ENCODE results near the gene AKAP6. TPM values are rescaled to one million over a fixed set of nuclear protein-coding genes. Genes with fewer than 3 reads are reported as not detected.

Gene AKAP6
- total RNA-seq, 1 donor from 2014 or later = 3.4 TPM

- TF ChIP-seq CTCF (IDR thresholded peaks at IDR 0.05; ENCODE audit: unreplicated experiment) = no peak
- H3K36me3 Mint-ChIP-seq (ENCODE audit: insufficient read depth) = no peaks in the 10 kb centered on the region
- no peak overlapping the region for H3K27ac Mint-ChIP-seq
- peaks cover 30% of the 10 kb centered on the region for H3K27me3 Mint-ChIP-seq
- no peak for DNase-seq (ENCODE audit: low spot score, unreplicated experiment)
- H3K9me3 Mint-ChIP-seq (ENCODE audit: low read depth) = no peaks in the 10 kb centered on the region
- H3K4me3 Mint-ChIP-seq (ENCODE audit: low read depth) = no peak overlapping the region
- H3K4me1 Mint-ChIP-seq (ENCODE audit: low read depth) = peaks cover 5% of the 10 kb centered on the region
Observed at GRCh38 chr14:32825058-32825457, 496.0 kb downstream of the AKAP6 start.

GRCh38 chr14:32826404-32827082 lies 497.4 kb downstream of the AKAP6 start:
- TF ChIP-seq CTCF (IDR thresholded peaks at IDR 0.05; ENCODE audit: unreplicated experiment) = no peak
- H3K9me3 Mint-ChIP-seq (ENCODE audit: low read depth) = peaks cover 2% of the 10 kb centered on the region
- peaks cover 5% of the 10 kb centered on the region for H3K4me1 Mint-ChIP-seq (ENCODE audit: low read depth)
- H3K27ac Mint-ChIP-seq = no peak overlapping the region
- H3K27me3 Mint-ChIP-seq = peaks cover 28% of the 10 kb centered on the region
- DNase-seq (ENCODE audit: low spot score, unreplicated experiment) = no peak
- H3K36me3 Mint-ChIP-seq (ENCODE audit: insufficient read depth) = no peaks in the 10 kb centered on the region
- H3K4me3 Mint-ChIP-seq (ENCODE audit: low read depth) = no peak overlapping the region

GRCh38 chr14:32827514-32827913 lies 498.4 kb downstream of the AKAP6 start:
- Mint-ChIP-seq H3K27ac (no peak overlapping the region), H3K4me3 (ENCODE audit: low read depth) (no peak overlapping the region), H3K9me3 (ENCODE audit: low read depth) (peaks cover 3% of the 10 kb centered on the region), H3K36me3 (ENCODE audit: insufficient read depth) (no peaks in the 10 kb centered on the region), H3K4me1 (ENCODE audit: low read depth) (peaks cover 5% of the 10 kb centered on the region), H3K27me3 (peaks cover 30% of the 10 kb centered on the region)
- TF ChIP-seq CTCF (IDR thresholded peaks at IDR 0.05; ENCODE audit: unreplicated experiment) = no peak
- no peak for DNase-seq (ENCODE audit: low spot score, unreplicated experiment)

GRCh38 chr14:32835924-32836323 lies 506.8 kb downstream of the AKAP6 start:
- no peak for TF ChIP-seq CTCF (IDR thresholded peaks at IDR 0.05; ENCODE audit: unreplicated experiment)
- no peak for DNase-seq (ENCODE audit: low spot score, unreplicated experiment)
- H3K4me1 Mint-ChIP-seq (ENCODE audit: low read depth) = peaks cover 1% of the 10 kb centered on the region
- H3K27ac Mint-ChIP-seq = no peak overlapping the region
- H3K4me3 Mint-ChIP-seq (ENCODE audit: low read depth) = no peak overlapping the region
- H3K27me3 Mint-ChIP-seq = peaks cover 16% of the 10 kb centered on the region
- H3K36me3 Mint-ChIP-seq (ENCODE audit: insufficient read depth) = no peaks in the 10 kb centered on the region
- peaks cover 3% of the 10 kb centered on the region for H3K9me3 Mint-ChIP-seq (ENCODE audit: low read depth)

GRCh38 chr14:32841698-32842097 lies 512.6 kb downstream of the AKAP6 start:
- Mint-ChIP-seq H3K27ac (no peak overlapping the region), H3K9me3 (ENCODE audit: low read depth) (no peaks in the 10 kb centered on the region), H3K36me3 (ENCODE audit: insufficient read depth) (no peaks in the 10 kb centered on the region), H3K4me3 (ENCODE audit: low read depth) (no peak overlapping the region), H3K4me1 (ENCODE audit: low read depth) (no peaks in the 10 kb centered on the region), H3K27me3 (peaks cover 20% of the 10 kb centered on the region)
- TF ChIP-seq CTCF (IDR thresholded peaks at IDR 0.05; ENCODE audit: unreplicated experiment) = no peak
- no peak for DNase-seq (ENCODE audit: low spot score, unreplicated experiment)
